ENCODE measurements around the gene OPCML. TPM values are rescaled to one million over a fixed set of nuclear protein-coding genes. Genes with fewer than 3 reads are reported as not detected.

The OPCML gene
- total RNA-seq, 1 experiment from 2014 or later: 0.13 TPM

GRCh38 chr11:133536198-133536597, 3.9 kb upstream of the OPCML start:
- ChIA-PET CTCF (no interaction called here), POLR2A (ENCODE audit: low non-redundant PET) (no interaction called here)
- H3K4me1 ChIP-seq (ENCODE audit: insufficient read depth, low read length, poor library complexity, severe bottlenecking): no peaks in the 10 kb centered on the region
- H3K4me3 ChIP-seq (ENCODE audit: low read depth, low read length, poor library complexity, severe bottlenecking): no peak overlapping the region
- no peak for TF ChIP-seq CTCF (conservative IDR thresholded peaks at IDR 0.05; ENCODE audit: low read depth, low read length)
- no peak for TF ChIP-seq EZH2 (IDR thresholded peaks at IDR 0.05; ENCODE audit: borderline replicate concordance, low read depth, low read length, poor library complexity, severe bottlenecking)
- no peak for DNase-seq (ENCODE audit: low spot score)
- H3K27ac ChIP-seq (ENCODE audit: low read depth, low read length, poor library complexity, severe bottlenecking): no peak overlapping the region
- no TSS peak for BruUV-seq (replicated peaks)
- intact Hi-C loops (cut with micrococcal nuclease; ENCODE audit: unreplicated experiment): no loop called here
- peaks cover under 1% of the 10 kb centered on the region for H3K27me3 ChIP-seq (replicated peaks; ENCODE audit: insufficient read depth, low read depth, low read length, poor library complexity)
- H3K36me3 ChIP-seq (ENCODE audit: insufficient read depth, low read length, poor library complexity, severe bottlenecking): no peaks in the 10 kb centered on the region
- H3K9me3 ChIP-seq (ENCODE audit: low read depth, low read length, poor library complexity, severe bottlenecking): peaks cover 10% of the 10 kb centered on the region

DNA sequence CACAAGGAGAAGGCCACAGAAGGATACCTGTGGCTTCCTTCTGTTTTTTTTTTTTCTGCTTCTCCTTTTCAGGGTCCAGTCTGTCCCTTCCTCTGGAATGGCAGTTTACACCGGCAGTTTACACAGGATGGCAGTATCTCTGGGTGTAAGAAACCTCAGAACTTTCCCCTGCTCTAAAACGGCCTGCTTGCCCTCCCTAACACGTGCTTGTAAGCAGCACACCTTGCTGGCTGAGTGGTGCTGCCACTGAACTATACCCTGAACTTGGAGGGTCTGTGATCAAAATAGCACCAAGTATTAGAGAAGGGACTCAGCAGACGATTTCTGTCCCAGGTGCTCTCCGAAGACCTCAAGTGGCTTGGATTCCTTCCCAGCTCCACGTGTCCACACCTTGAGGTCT, 904 bp upstream of the OPCML start:
- POLR2A ChIA-PET (ENCODE audit: low non-redundant PET): no interaction called here
- Histone ChIP-seq H3K36me3 (ENCODE audit: insufficient read depth, low read length, poor library complexity, severe bottlenecking) (no peaks in the 10 kb centered on the region), H3K27ac (ENCODE audit: low read depth, low read length, poor library complexity, severe bottlenecking) (no peak overlapping the region), H3K4me3 (ENCODE audit: low read depth, low read length, poor library complexity, severe bottlenecking) (no peak overlapping the region), H3K9me3 (ENCODE audit: low read depth, low read length, poor library complexity, severe bottlenecking) (no peaks in the 10 kb centered on the region), H3K27me3 (replicated peaks; ENCODE audit: insufficient read depth, low read depth, low read length, poor library complexity) (peaks cover 7% of the 10 kb centered on the region), H3K4me1 (ENCODE audit: insufficient read depth, low read length, poor library complexity, severe bottlenecking) (no peaks in the 10 kb centered on the region)
- BruUV-seq (replicated peaks): no TSS peak
- no peak for TF ChIP-seq EZH2 (IDR thresholded peaks at IDR 0.05; ENCODE audit: borderline replicate concordance, low read depth, low read length, poor library complexity, severe bottlenecking)
- no peak for TF ChIP-seq CTCF (conservative IDR thresholded peaks at IDR 0.05; ENCODE audit: low read depth, low read length)
- DNase-seq (ENCODE audit: low spot score): no peak
- CTCF ChIA-PET: no interaction called here
- intact Hi-C loops (cut with micrococcal nuclease; ENCODE audit: unreplicated experiment): no loop called here

GRCh38 chr11:133531458-133531857, 843 bp downstream of the OPCML start:
- no peak for DNase-seq (ENCODE audit: low spot score)
- Histone ChIP-seq H3K9me3 (ENCODE audit: low read depth, low read length, poor library complexity, severe bottlenecking) (no peaks in the 10 kb centered on the region), H3K4me3 (ENCODE audit: low read depth, low read length, poor library complexity, severe bottlenecking) (no peak overlapping the region), H3K27me3 (replicated peaks; ENCODE audit: insufficient read depth, low read depth, low read length, poor library complexity) (peaks cover 7% of the 10 kb centered on the region), H3K4me1 (ENCODE audit: insufficient read depth, low read length, poor library complexity, severe bottlenecking) (no peaks in the 10 kb centered on the region), H3K27ac (ENCODE audit: low read depth, low read length, poor library complexity, severe bottlenecking) (no peak overlapping the region), H3K36me3 (ENCODE audit: insufficient read depth, low read length, poor library complexity, severe bottlenecking) (no peaks in the 10 kb centered on the region)
- intact Hi-C loops (cut with micrococcal nuclease; ENCODE audit: unreplicated experiment): no loop called here
- BruUV-seq (replicated peaks): no TSS peak
- ChIA-PET CTCF (no interaction called here), POLR2A (ENCODE audit: low non-redundant PET) (no interaction called here)
- TF ChIP-seq EZH2 (IDR thresholded peaks at IDR 0.05; ENCODE audit: borderline replicate concordance, low read depth, low read length, poor library complexity, severe bottlenecking) (no peak), CTCF (conservative IDR thresholded peaks at IDR 0.05; ENCODE audit: low read depth, low read length) (no peak)

Measured in A673 (cell line).